HepG2 (cell line): Measurements from ENCODE around the gene ARG1. TPM values are rescaled to one million over a fixed set of nuclear protein-coding genes. Genes with fewer than 3 reads are reported as not detected.

Experiments used
- CBX1 ChIP-seq: IDR thresholded peaks from one replicate; pipeline ENCODE4 v1.6.1; 2016; ENCODE audit warnings: antibody characterized with exemption, low read depth
- CBX2 ChIP-seq, 2 experiments: fragments of 200-600 bp in 1 of 2; sonication (generic); formaldehyde crosslinking in 1 of 2; IDR thresholded peaks; 2 replicates each; pipeline versions ENCODE4 v1.7.0 to v1.8.1; 2018 to 2022; ENCODE audit warnings: low read depth in 2 of 2, low read length in 1 of 2, mild to moderate bottlenecking in 1 of 2, missing genetic modification reagents in 1 of 2
- DRAP1 ChIP-seq: IDR thresholded peaks from 2 replicates; pipeline ENCODE4 v1.6.1; 2016; ENCODE audit warnings: missing genetic modification reagents, missing compliant biosample characterization
- FOXP1 ChIP-seq, 2 experiments: fragments of 450-650 bp in 1 of 2; IDR thresholded peaks; 2 replicates each; pipeline ENCODE4 v1.6.1; 2017 to 2018; ENCODE audit warnings: antibody characterized with exemption in 1 of 2
- GATAD1 ChIP-seq: IDR thresholded peaks from 2 replicates; pipeline ENCODE4 v1.6.1; 2016; ENCODE audit warnings: missing genetic modification reagents, missing compliant biosample characterization
- GATAD2A ChIP-seq: IDR thresholded peaks from 2 replicates; pipeline ENCODE4 v1.6.1; 2016
- HINFP ChIP-seq: sonication (generic); formaldehyde crosslinking; IDR thresholded peaks from 2 replicates; pipeline ENCODE4 v1.4.0; 2020; ENCODE audit warnings: low read depth, mild to moderate bottlenecking, missing genetic modification reagents
- HMG20B ChIP-seq: conservative IDR thresholded peaks from 2 replicates; pipeline ENCODE4 v1.6.1; 2016; ENCODE audit warnings: missing genetic modification reagents, missing compliant biosample characterization
- HOXA5 ChIP-seq: sonication (generic); formaldehyde crosslinking; IDR thresholded peaks from 2 replicates; pipeline ENCODE4 v1.4.0; 2020; ENCODE audit warnings: missing genetic modification reagents
- ISL2 ChIP-seq: sonication (generic); formaldehyde crosslinking; IDR thresholded peaks from 2 replicates; pipeline ENCODE4 v1.5.0; 2020; ENCODE audit warnings: missing genetic modification reagents
- KAT7 ChIP-seq: IDR thresholded peaks from 2 replicates; pipeline ENCODE4 v1.6.1; 2018; ENCODE audit warnings: borderline replicate concordance, missing compliant biosample characterization
- MAFF ChIP-seq: IDR thresholded peaks from 2 replicates; pipeline ENCODE4 v1.6.1; 2011; ENCODE audit warnings: low read depth, low read length, improper control_type of control experiment
- MIER2 ChIP-seq: IDR thresholded peaks from 2 replicates; pipeline ENCODE4 v1.6.1; 2016; ENCODE audit warnings: missing biosample characterization, missing genetic modification reagents
- NR2F6 ChIP-seq, 2 experiments: IDR thresholded peaks; 2 replicates each; pipeline ENCODE4 v1.6.1; 2016; ENCODE audit warnings: antibody characterized with exemption in 1 of 2, mild to moderate bottlenecking in 1 of 2
- ONECUT2 ChIP-seq: sonication (generic); formaldehyde crosslinking; IDR thresholded peaks from 2 replicates; pipeline ENCODE4 v1.4.0; 2020; ENCODE audit warnings: missing genetic modification reagents
- RAD51 ChIP-seq: fragments of 450-650 bp; IDR thresholded peaks from 2 replicates; pipeline ENCODE4 v1.6.1; 2016; ENCODE audit warnings: borderline replicate concordance
- RBAK ChIP-seq: sonication (generic); formaldehyde crosslinking; IDR thresholded peaks from 2 replicates; pipeline ENCODE4 v1.5.1; 2020; ENCODE audit warnings: mild to moderate bottlenecking, missing genetic modification reagents
- REST ChIP-seq, 2 experiments: IDR thresholded peaks; 2 replicates each; pipeline ENCODE4 v1.6.1; 2011 to 2012; ENCODE audit warnings: low read length in 2 of 2, borderline replicate concordance in 1 of 2, low read depth in 1 of 2, mild to moderate bottlenecking in 1 of 2, moderate library complexity in 1 of 2
- ZEB1 ChIP-seq: IDR thresholded peaks from 2 replicates; pipeline ENCODE4 v1.6.1; 2012; ENCODE audit warnings: mild to moderate bottlenecking, low read depth, inconsistent platforms; ENCODE audit not compliant: insufficient replicate concordance
- ZFAT ChIP-seq: sonication (generic); formaldehyde crosslinking; conservative IDR thresholded peaks from 2 replicates; pipeline ENCODE4 v1.8.1; 2023; ENCODE audit warnings: missing genetic modification reagents, inconsistent platforms
- ZFP36 ChIP-seq: fragments of 150-350 bp; IDR thresholded peaks from 2 replicates; pipeline ENCODE4 v1.6.1; 2018; ENCODE audit warnings: borderline replicate concordance, low read length, low read depth; ENCODE audit not compliant: partially characterized antibody
- ZNF225 ChIP-seq: sonication (generic); formaldehyde crosslinking; IDR thresholded peaks from 2 replicates; pipeline ENCODE4 v1.4.0; 2020; ENCODE audit warnings: mild to moderate bottlenecking, missing genetic modification reagents
- ZNF256 ChIP-seq: sonication (generic); formaldehyde crosslinking; conservative IDR thresholded peaks from 2 replicates; pipeline ENCODE4 v1.4.0; 2020; ENCODE audit warnings: missing genetic modification reagents
- ZNF292 ChIP-seq: sonication (generic); formaldehyde crosslinking; IDR thresholded peaks from 2 replicates; pipeline ENCODE4 v1.8.1; 2022; ENCODE audit warnings: mild to moderate bottlenecking, low read depth, missing genetic modification reagents, borderline replicate concordance
- ZNF468 ChIP-seq: sonication (generic); formaldehyde crosslinking; IDR thresholded peaks from 2 replicates; pipeline ENCODE4 v1.8.0; 2022; ENCODE audit warnings: mild to moderate bottlenecking, moderate library complexity, missing genetic modification reagents
- ZNF704 ChIP-seq: sonication (generic); formaldehyde crosslinking; IDR thresholded peaks from 2 replicates; pipeline ENCODE4 v1.8.1; 2023; ENCODE audit warnings: mild to moderate bottlenecking, inconsistent platforms, moderate library complexity, missing genetic modification reagents, borderline replicate concordance
- polyA plus RNA-seq, 8 experiments: library from polyadenylated mRNA; depleted of rRNA in 3 of 8; stranded (reverse) in 7 of 8; unstranded in 1 of 8; fragments of >200 nt; fragmentation: Illumina TruSeq in 4 of 8; extraction: Trizol in 4 of 8; gene quantifications; 2 replicates each; pipeline versions ENCODE4 v1.2.1 to v1.2.3, GENCODE V29; 2011 to 2016; ENCODE audit warnings: low read depth in 4 of 8, missing spikeins in 1 of 8, mixed read lengths in 1 of 8; ENCODE audit not compliant: insufficient read depth in 1 of 8
- total RNA-seq, 5 experiments: library from RNA; depleted of rRNA; stranded (reverse); fragments of >200 nt; fragmentation: Illumina TruSeq; extraction: Trizol; gene quantifications; 2 replicates each; pipeline ENCODE4 v1.2.3, GENCODE V29; 2016; ENCODE audit warnings: low read depth in 1 of 5

Gene ARG1
- total and polyA plus RNA-seq, 2 of the 13 experiments (the other 11 are each of a cell fraction or from before 2014, with no cell fraction given) = 2.2 to 11.2 TPM

GRCh38 chr6:131574133-131574532 is 1.1 kb downstream of the ARG1 start (continued):
- TF ChIP-seq ZNF704 (CRISPR knock-in tag) = no peak
- TF ChIP-seq MIER2 (CRISPR knock-in tag) = peak; percentile 74
- no peak for TF ChIP-seq HMG20B (CRISPR knock-in tag)
- no peak for TF ChIP-seq ZNF225 (CRISPR knock-in tag)
- no peak for TF ChIP-seq ZFAT (CRISPR knock-in tag)
- TF ChIP-seq KAT7 = 0 out of 2 replicates have a peak, but pooled peaks have one; percentile 28
- no peak for TF ChIP-seq FOXP1 (IDR thresholded peaks at IDR 0.05)
- TF ChIP-seq FOXP1 (CRISPR knock-in tag; IDR thresholded peaks at IDR 0.05) = peak; percentile 94
- TF ChIP-seq ONECUT2 (CRISPR knock-in tag) = peak; percentile 16; the same call in 1 of the 2 replicates
- TF ChIP-seq NR2F6 (IDR thresholded peaks at IDR 0.05) = peak; percentile 99
- peak; percentile 97 for TF ChIP-seq NR2F6 (CRISPR knock-in tag; IDR thresholded peaks at IDR 0.05)
- TF ChIP-seq DRAP1 (CRISPR knock-in tag) = peak; percentile 29; the same call in 1 of the 2 replicates
- no peak for TF ChIP-seq RAD51
- TF ChIP-seq CBX1 = no peak
- TF ChIP-seq CBX2 (IDR thresholded peaks at IDR 0.05; ENCODE audit: low read depth, low read length) = no peak
- TF ChIP-seq CBX2 (CRISPR knock-in tag; IDR thresholded peaks at IDR 0.05; ENCODE audit: low read depth) = no peak
- peak; percentile 89 for TF ChIP-seq ISL2 (CRISPR knock-in tag)
- TF ChIP-seq ZNF292 (CRISPR knock-in tag) = peak; percentile 80; the same call in 1 of the 2 replicates
- TF ChIP-seq GATAD2A = peak; percentile 78
- TF ChIP-seq ZFP36 = no peak
- TF ChIP-seq RBAK (CRISPR knock-in tag) = no peak
- TF ChIP-seq ZNF256 = 0 out of 2 replicates have a peak, but pooled peaks have one; percentile 31
- TF ChIP-seq MAFF = peak; percentile 73
- 0 out of 2 replicates have a peak, but pooled peaks have one; percentile 59 for TF ChIP-seq HOXA5 (CRISPR knock-in tag)
- peak; percentile 50 for TF ChIP-seq ZEB1
- TF ChIP-seq GATAD1 (CRISPR knock-in tag) = no peak
- TF ChIP-seq REST (IDR thresholded peaks at IDR 0.05; ENCODE audit: borderline replicate concordance in 1 of 2, low read depth in 1 of 2, low read length in 2 of 2) = peak in 1 of 2 experiments; percentile 60; a peak in 1 of 4 replicates
- no peak for TF ChIP-seq ZNF468 (CRISPR knock-in tag)
- TF ChIP-seq HINFP (CRISPR knock-in tag) = no peak
